Muscle layer of duodenum (tissue), 2 donors: ENCODE data around the gene DYNC1LI1.

Experiments used
- H3K27ac ChIP-seq: one replicate; pipeline ENCODE4 v1.7.0; 2013; ENCODE audit warnings: mild to moderate bottlenecking, low read length
- H3K27me3 ChIP-seq: one replicate; pipeline ENCODE4 v1.7.0; 2013; ENCODE audit warnings: low read depth, mild to moderate bottlenecking, control low read depth, low read length
- H3K36me3 ChIP-seq, 2 donors: one replicate each; pipeline ENCODE4 v1.7.0; 2013; ENCODE audit warnings: low read length in 2 of 2, control low read depth in 1 of 2, mild to moderate bottlenecking in 1 of 2; ENCODE audit not compliant: insufficient read depth in 2 of 2, control insufficient read depth in 1 of 2
- H3K4me1 ChIP-seq, 2 donors: one replicate each; pipeline ENCODE4 v1.7.0; 2013; ENCODE audit warnings: low read length in 2 of 2, mild to moderate bottlenecking in 2 of 2, control low read depth in 1 of 2, moderate library complexity in 1 of 2; ENCODE audit not compliant: insufficient read depth in 2 of 2, control insufficient read depth in 1 of 2
- H3K4me3 ChIP-seq, 2 donors: one replicate each; pipeline ENCODE4 v1.7.0; 2013; ENCODE audit warnings: low read length in 2 of 2, low read depth in 1 of 2, mild to moderate bottlenecking in 1 of 2
- H3K9me3 ChIP-seq, 2 donors: one replicate each; pipeline ENCODE4 v1.7.0; 2013; ENCODE audit warnings: low read length in 2 of 2, control low read depth in 1 of 2, mild to moderate bottlenecking in 1 of 2; ENCODE audit not compliant: control insufficient read depth in 1 of 2
- donor health status: healthy.

The DYNC1LI1 gene

GRCh38 chr3:32501783-32502117 lies 68.9 kb downstream of the DYNC1LI1 start:
- peaks cover 0 to 16% of the 10 kb centered on the region in 2 donors for H3K4me1 ChIP-seq
- peaks cover 4 to 5% of the 10 kb centered on the region in 2 donors for H3K36me3 ChIP-seq
- H3K9me3 ChIP-seq: no peaks in the 10 kb centered on the region
- peak overlapping the region; percentile 90 for H3K27ac ChIP-seq
- peak overlapping the region; percentile 87 to 95 for H3K4me3 ChIP-seq
- H3K27me3 ChIP-seq: no peaks in the 10 kb centered on the region

DNA sequence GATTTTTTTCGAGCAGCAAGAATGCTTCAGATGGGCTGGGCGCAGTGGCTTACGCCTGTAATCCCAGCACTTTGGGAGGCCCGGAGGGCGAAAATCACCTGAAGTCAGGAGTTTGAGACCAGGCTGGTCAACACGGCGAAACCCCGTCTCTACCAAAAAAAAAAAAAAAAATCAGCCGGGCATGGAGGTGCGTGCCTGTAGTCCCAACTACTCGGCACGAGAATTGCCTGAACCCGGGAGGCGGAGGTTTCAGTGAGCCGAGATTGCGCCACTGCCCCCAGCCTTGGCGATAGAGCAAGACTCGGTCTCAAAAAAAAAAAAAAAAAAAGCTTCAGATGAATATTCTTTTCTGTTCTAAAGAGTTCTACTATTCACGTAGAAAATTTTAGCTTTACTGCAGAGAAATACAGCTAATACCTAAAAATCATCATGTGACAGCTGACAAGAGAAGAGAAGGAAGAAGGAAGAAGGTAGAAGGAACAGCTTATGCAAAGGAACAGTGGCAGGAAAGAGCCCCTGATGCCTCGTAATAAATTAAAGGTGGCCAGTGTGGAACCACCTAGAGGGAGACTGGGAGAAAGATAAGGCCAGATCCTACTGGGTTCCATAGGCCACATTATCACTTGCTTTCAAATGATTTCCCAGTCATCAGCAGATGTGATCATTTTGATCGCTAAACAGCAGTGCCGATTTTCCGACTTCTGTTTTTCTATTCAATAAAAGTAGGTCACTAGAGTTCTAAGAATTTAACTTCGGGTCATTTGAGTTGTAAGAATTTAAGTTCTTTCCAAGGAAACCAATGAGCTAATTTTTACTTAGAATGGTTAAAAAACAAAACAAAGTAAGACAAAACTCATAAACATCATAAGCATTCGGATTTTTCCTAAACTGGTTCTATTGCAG lies 69.5 kb downstream of the DYNC1LI1 start:
- Histone ChIP-seq H3K4me3 (peak overlapping the region; percentile 87 to 95), H3K9me3 (no peaks in the 10 kb centered on the region), H3K27ac (peak overlapping the region; percentile 90), H3K4me1 (peaks cover 0 to 16% of the 10 kb centered on the region in 2 donors), H3K36me3 (peaks cover 4 to 5% of the 10 kb centered on the region in 2 donors), H3K27me3 (no peaks in the 10 kb centered on the region)

DNA sequence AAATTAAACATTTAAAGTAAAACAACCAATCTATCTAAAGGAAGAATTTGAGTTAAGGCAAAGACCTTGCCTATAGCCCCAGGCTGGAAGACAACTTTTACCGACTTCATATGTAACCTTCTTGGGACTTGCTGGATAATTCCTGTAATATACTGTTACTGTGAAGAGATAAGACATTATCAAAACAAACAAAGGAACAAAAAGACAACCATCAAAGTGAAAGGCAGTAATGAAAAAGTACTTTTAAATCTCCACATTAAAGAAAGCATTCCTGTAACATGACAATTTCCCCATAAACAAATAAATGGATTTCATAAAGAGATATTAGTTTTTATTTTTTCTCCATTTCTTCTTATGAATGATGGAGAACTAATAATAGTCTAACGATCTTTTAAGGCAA lies 70.4 kb downstream of the DYNC1LI1 start:
- H3K4me3 ChIP-seq: no peak overlapping the region

DNA sequence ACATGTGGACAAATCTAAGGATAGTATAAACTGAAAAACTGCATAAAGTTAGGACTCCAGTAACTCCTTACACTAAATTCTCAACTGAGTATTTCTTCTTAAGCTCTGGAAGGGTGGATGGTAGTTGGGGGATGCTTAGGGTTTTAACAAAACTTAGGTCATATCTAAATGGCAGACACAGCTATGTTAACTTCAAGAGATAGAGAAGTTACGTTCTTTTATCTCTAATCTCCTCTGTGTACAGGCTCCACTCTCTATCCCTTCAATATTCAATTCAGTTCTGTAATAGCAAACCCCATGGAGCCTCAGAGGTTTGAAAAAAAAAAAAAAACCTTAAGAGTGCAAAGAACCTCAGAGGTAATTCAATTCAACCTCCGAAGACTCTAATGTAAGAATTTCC lies 71.1 kb downstream of the DYNC1LI1 start:
- H3K9me3 ChIP-seq: no peaks in the 10 kb centered on the region
- H3K36me3 ChIP-seq: peaks cover 4 to 5% of the 10 kb centered on the region in 2 donors
- H3K27me3 ChIP-seq: no peaks in the 10 kb centered on the region
- no peak overlapping the region for H3K27ac ChIP-seq
- no peak overlapping the region for H3K4me3 ChIP-seq
- H3K4me1 ChIP-seq: peaks cover 0 to 18% of the 10 kb centered on the region in 2 donors

More for the DNA sequence above, 70.4 kb downstream of the DYNC1LI1 start:
- Histone ChIP-seq H3K36me3 (peaks cover 4 to 5% of the 10 kb centered on the region in 2 donors), H3K9me3 (no peaks in the 10 kb centered on the region), H3K4me1 (peaks cover 0 to 16% of the 10 kb centered on the region in 2 donors), H3K27me3 (no peaks in the 10 kb centered on the region), H3K27ac (peak overlapping the region; percentile 14)

- no peak overlapping the region for H3K27ac ChIP-seq
These were observed 71.7 kb downstream of the DYNC1LI1 start for GRCh38 chr3:32498992-32499391.

DNA sequence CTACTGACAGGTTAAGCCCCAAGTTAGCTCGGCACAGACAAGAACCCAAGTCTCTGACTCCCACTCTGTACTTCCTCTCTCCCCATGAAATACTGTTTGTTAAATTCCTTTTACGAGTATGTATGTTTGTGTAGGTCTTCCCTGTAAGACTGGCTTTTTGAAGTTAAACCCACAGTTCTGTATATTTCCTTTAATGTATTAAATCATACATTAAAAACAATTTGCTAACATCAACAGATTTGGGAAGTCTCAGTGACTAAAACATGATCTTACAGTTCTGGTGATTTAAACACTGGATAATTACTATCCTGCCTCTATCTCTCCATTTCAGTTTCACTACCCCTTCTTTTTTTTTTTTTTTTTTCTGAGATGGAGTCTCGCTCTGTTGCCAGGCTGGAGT lies 72.4 kb downstream of the DYNC1LI1 start:
- Histone ChIP-seq H3K9me3 (no peaks in the 10 kb centered on the region), H3K27ac (no peak overlapping the region), H3K4me1 (peaks cover 0 to 28% of the 10 kb centered on the region in 2 donors), H3K27me3 (no peaks in the 10 kb centered on the region), H3K4me3 (no peak overlapping the region), H3K36me3 (peaks cover 4 to 5% of the 10 kb centered on the region in 2 donors)

More at GRCh38 chr3:32498992-32499391, 71.7 kb downstream of the DYNC1LI1 start:
- Histone ChIP-seq H3K9me3 (no peaks in the 10 kb centered on the region), H3K36me3 (peaks cover 4 to 5% of the 10 kb centered on the region in 2 donors), H3K4me3 (no peak overlapping the region), H3K4me1 (peaks cover 0 to 24% of the 10 kb centered on the region in 2 donors), H3K27me3 (no peaks in the 10 kb centered on the region)

GRCh38 chr3:32495609-32496008 lies 75.0 kb downstream of the DYNC1LI1 start:
- Histone ChIP-seq H3K9me3 (no peaks in the 10 kb centered on the region), H3K27me3 (no peaks in the 10 kb centered on the region), H3K4me1 (peaks cover 0 to 22% of the 10 kb centered on the region in 2 donors), H3K27ac (no peak overlapping the region), H3K36me3 (peaks cover 0 to 5% of the 10 kb centered on the region in 2 donors), H3K4me3 (no peak overlapping the region)

- H3K4me3 ChIP-seq: no peak overlapping the region
- no peak overlapping the region for H3K27ac ChIP-seq
- peaks cover 0 to 5% of the 10 kb centered on the region in 2 donors for H3K36me3 ChIP-seq
- no peaks in the 10 kb centered on the region for H3K9me3 ChIP-seq
- H3K27me3 ChIP-seq: no peaks in the 10 kb centered on the region
- peaks cover 0 to 22% of the 10 kb centered on the region in 2 donors for H3K4me1 ChIP-seq
These were observed 75.6 kb downstream of the DYNC1LI1 start for GRCh38 chr3:32495085-32495484.

- Histone ChIP-seq H3K27ac (no peak overlapping the region), H3K9me3 (no peaks in the 10 kb centered on the region), H3K27me3 (no peaks in the 10 kb centered on the region), H3K36me3 (no peaks in the 10 kb centered on the region), H3K4me3 (no peak overlapping the region), H3K4me1 (peaks cover 0 to 18% of the 10 kb centered on the region in 2 donors)
These were observed 76.9 kb downstream of the DYNC1LI1 start for GRCh38 chr3:32493437-32494414.

- H3K9me3 ChIP-seq: no peaks in the 10 kb centered on the region
- no peak overlapping the region for H3K27ac ChIP-seq
- no peaks in the 10 kb centered on the region for H3K27me3 ChIP-seq
- H3K36me3 ChIP-seq: no peaks in the 10 kb centered on the region
- H3K4me3 ChIP-seq: no peak overlapping the region
- H3K4me1 ChIP-seq: peaks cover 0 to 18% of the 10 kb centered on the region in 2 donors
These were observed 77.8 kb downstream of the DYNC1LI1 start for GRCh38 chr3:32492684-32493436.
